Measurements from ENCODE around the gene H1-8. TPM values are rescaled to one million over a fixed set of nuclear protein-coding genes. Genes with fewer than 3 reads are reported as not detected.

The H1-8 gene
- total and polyA plus RNA-seq, 9 of the 15 experiments (the other 6 are each of a cell fraction or from before 2014, with no cell fraction given): not detected

DNA sequence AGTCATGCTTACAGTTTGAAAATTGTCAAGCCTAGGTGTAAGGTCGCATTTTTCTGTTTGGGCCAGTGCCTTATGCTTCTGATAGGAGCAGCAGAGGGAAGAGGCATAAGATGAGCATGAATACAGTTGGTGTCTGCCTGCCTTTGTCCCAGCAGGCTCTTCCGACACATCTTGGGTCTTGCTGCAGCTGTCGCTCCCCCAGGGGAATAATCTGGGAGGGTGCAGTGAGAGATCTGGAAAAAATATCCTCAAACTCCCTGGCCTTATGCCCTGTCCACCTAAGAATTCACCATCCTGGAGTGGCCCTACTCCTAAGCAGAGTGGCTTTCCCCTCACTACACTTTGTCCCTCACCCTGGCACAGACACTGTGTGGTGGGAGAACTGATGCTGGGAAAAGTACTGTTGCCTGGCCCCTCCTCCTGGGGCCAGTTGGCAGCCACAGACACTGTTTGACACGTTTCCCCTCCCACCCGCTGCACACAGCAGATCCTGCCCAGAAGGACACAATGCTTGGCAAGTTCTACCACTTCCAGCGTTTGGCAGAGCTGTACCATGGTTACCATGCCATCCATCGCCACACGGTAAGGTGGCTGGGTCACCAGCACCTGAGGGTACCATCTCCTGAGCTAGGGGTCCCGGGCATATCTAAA, 35.7 kb upstream of the H1-8 start:
- FAIRE-seq (no peak), DNase-seq (ENCODE audit: extremely low read depth in 1 of 4, low spot score in 3 of 4) (no peak), ATAC-seq (no peak)
- H4K20me1 ChIP-seq (replicated peaks; ENCODE audit: control insufficient read depth, insufficient read depth, low read length): no peaks in the 10 kb centered on the region
- no peaks in the 10 kb centered on the region for H3K9me1 ChIP-seq (ENCODE audit: control insufficient read depth, insufficient read depth, low read length)
- intact Hi-C loops (cut with micrococcal nuclease): no loop called here
- H3K79me2 ChIP-seq (ENCODE audit: control insufficient read depth, insufficient read depth, low read length): no peaks in the 10 kb centered on the region
- no peak overlapping the region; a peak in 1 of 4 replicates for H3K9ac ChIP-seq (ENCODE audit: insufficient read depth in 1 of 2, low read depth in 2 of 2, low read length in 2 of 2)
- no peaks in the 10 kb centered on the region for H3K27me3 ChIP-seq (ENCODE audit: control insufficient read depth in 2 of 2, insufficient read depth in 2 of 2, low read length in 2 of 2)
- no peak overlapping the region for H2AFZ ChIP-seq (ENCODE audit: low read depth, low read length)
- no peak overlapping the region for H3K27ac ChIP-seq (ENCODE audit: extremely low read depth, low read depth, low read length)
- no peaks in the 10 kb centered on the region for H3K9me3 ChIP-seq (replicated peaks; ENCODE audit: control insufficient read depth, insufficient read depth, low read depth, low read length)
- BruUV-seq (replicated peaks): no TSS peak
- in situ Hi-C loops (cut with MboI): no loop called here
- WGBS (ENCODE audit: insufficient coverage, low coverage, missing lambda C conversion rate): 50% methylated on average over 9 of the region's 9 CpGs
- H3K36me3 ChIP-seq (ENCODE audit: control insufficient read depth, insufficient read depth, low read length): 0 out of 3 replicates have a peak, but pooled peaks cover 3% of the 10 kb centered on the region
- ChIA-PET CTCF (ENCODE audit: low intra/inter-chr PET ratio) (no interaction called here), POLR2A (no interaction called here)
- no peaks in the 10 kb centered on the region; a peak in 1 of 5 replicates for H3K4me1 ChIP-seq (replicated peaks in 1 of 2; ENCODE audit: control insufficient read depth in 2 of 2, insufficient read depth in 2 of 2, low read length in 2 of 2)
- no peak overlapping the region for H3K4me2 ChIP-seq (ENCODE audit: insufficient read depth, low read length)
- H3K4me3 ChIP-seq: no peak overlapping the region
- TF ChIP-seq SMAD4 (CRISPR knock-in tag; conservative IDR thresholded peaks at IDR 0.05) (no peak), ZNF561 (CRISPR knock-in tag; conservative IDR thresholded peaks at IDR 0.05) (no peak), TBP (optimal IDR thresholded peaks at IDR 0.05; ENCODE audit: low read depth, low read length) (no peak), GABPB1 (CRISPR knock-in tag; IDR thresholded peaks at IDR 0.05) (no peak), PYGO2 (tag; IDR thresholded peaks at IDR 0.05) (no peak), ZNF324 (CRISPR knock-in tag; IDR thresholded peaks at IDR 0.05) (no peak), SP1 (CRISPR knock-in tag; IDR thresholded peaks at IDR 0.05) (no peak), NONO (IDR thresholded peaks at IDR 0.05; ENCODE audit: low read depth in 2 of 2, low read length in 1 of 2) (no peak), ZNF408 (CRISPR knock-in tag; IDR thresholded peaks at IDR 0.05; ENCODE audit: low read depth) (no peak), POLR2B (IDR thresholded peaks at IDR 0.05; ENCODE audit: low read depth, partially characterized antibody) (no peak), U2AF2 (optimal IDR thresholded peaks at IDR 0.05; ENCODE audit: low read depth, low read length) (no peak), RBM22 (IDR thresholded peaks at IDR 0.05; ENCODE audit: low read depth, low read length, poor library complexity, severe bottlenecking) (no peak), ZNF766 (CRISPR knock-in tag; conservative IDR thresholded peaks at IDR 0.05) (no peak)
- TF ChIP-seq, protein P1, sequence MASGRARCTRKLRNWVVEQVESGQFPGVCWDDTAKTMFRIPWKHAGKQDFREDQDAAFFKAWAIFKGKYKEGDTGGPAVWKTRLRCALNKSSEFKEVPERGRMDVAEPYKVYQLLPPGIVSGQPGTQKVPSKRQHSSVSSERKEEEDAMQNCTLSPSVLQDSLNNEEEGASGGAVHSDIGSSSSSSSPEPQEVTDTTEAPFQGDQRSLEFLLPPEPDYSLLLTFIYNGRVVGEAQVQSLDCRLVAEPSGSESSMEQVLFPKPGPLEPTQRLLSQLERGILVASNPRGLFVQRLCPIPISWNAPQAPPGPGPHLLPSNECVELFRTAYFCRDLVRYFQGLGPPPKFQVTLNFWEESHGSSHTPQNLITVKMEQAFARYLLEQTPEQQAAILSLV (tag; IDR thresholded peaks at IDR 0.05): no peak
- TF ChIP-seq, protein P2, sequence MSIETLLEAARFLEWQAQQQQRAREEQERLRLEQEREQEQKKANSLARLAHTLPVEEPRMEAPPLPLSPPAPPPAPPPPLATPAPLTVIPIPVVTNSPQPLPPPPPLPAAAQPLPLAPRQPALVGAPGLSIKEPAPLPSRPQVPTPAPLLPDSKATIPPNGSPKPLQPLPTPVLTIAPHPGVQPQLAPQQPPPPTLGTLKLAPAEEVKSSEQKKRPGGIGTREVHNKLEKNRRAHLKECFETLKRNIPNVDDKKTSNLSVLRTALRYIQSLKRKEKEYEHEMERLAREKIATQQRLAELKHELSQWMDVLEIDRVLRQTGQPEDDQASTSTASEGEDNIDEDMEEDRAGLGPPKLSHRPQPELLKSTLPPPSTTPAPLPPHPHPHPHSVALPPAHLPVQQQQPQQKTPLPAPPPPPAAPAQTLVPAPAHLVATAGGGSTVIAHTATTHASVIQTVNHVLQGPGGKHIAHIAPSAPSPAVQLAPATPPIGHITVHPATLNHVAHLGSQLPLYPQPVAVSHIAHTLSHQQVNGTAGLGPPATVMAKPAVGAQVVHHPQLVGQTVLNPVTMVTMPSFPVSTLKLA (conservative IDR thresholded peaks at IDR 0.05): no peak
- TF ChIP-seq, protein P3, sequence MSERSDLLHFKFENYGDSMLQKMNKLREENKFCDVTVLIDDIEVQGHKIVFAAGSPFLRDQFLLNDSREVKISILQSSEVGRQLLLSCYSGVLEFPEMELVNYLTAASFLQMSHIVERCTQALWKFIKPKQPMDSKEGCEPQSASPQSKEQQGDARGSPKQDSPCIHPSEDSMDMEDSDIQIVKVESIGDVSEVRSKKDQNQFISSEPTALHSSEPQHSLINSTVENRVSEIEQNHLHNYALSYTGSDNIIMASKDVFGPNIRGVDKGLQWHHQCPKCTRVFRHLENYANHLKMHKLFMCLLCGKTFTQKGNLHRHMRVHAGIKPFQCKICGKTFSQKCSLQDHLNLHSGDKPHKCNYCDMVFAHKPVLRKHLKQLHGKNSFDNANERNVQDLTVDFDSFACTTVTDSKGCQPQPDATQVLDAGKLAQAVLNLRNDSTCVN (CRISPR knock-in tag; IDR thresholded peaks at IDR 0.05): no peak
- TF ChIP-seq, protein P4, sequence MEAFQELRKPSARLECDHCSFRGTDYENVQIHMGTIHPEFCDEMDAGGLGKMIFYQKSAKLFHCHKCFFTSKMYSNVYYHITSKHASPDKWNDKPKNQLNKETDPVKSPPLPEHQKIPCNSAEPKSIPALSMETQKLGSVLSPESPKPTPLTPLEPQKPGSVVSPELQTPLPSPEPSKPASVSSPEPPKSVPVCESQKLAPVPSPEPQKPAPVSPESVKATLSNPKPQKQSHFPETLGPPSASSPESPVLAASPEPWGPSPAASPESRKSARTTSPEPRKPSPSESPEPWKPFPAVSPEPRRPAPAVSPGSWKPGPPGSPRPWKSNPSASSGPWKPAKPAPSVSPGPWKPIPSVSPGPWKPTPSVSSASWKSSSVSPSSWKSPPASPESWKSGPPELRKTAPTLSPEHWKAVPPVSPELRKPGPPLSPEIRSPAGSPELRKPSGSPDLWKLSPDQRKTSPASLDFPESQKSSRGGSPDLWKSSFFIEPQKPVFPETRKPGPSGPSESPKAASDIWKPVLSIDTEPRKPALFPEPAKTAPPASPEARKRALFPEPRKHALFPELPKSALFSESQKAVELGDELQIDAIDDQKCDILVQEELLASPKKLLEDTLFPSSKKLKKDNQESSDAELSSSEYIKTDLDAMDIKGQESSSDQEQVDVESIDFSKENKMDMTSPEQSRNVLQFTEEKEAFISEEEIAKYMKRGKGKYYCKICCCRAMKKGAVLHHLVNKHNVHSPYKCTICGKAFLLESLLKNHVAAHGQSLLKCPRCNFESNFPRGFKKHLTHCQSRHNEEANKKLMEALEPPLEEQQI (IDR thresholded peaks at IDR 0.05): no peak
